Lower leg skin (tissue), 3 donors: ENCODE results near the gene ATP6V1G3.

ENCODE experiments used
- CTCF ChIP-seq, 3 donors: fragments of 450-650 bp; IDR thresholded peaks; one replicate each; pipeline ENCODE4 v1.5.1; 2016; ENCODE audit warnings: antibody characterized with exemption in 3 of 3, mild to moderate bottlenecking in 3 of 3, moderate library complexity in 2 of 3
- POLR2A ChIP-seq, 2 donors: fragments of 450-650 bp; IDR thresholded peaks; one replicate each; pipeline ENCODE4 v1.6.1; 2016 to 2017; ENCODE audit warnings: antibody characterized with exemption in 2 of 2, mild to moderate bottlenecking in 1 of 2, moderate library complexity in 1 of 2

GRCh38 chr1:198519639-198520501 lies 20.6 kb downstream of the ATP6V1G3 start:
- TF ChIP-seq CTCF (IDR thresholded peaks at IDR 0.05), result no peak
- no peak for TF ChIP-seq POLR2A (IDR thresholded peaks at IDR 0.05)
